IMR-90 (cell line): ENCODE data around the gene DUS2. TPM values are rescaled to one million over a fixed set of nuclear protein-coding genes. Genes with fewer than 3 reads are reported as not detected.

ENCODE experiments used
- ATAC-seq: fragments of 200-7000 bp; cut with Tn5 transposase; 2 replicates; pipeline ENCODE4 v1.9.1; 2020; ENCODE audit warnings: low read depth, mild to moderate bottlenecking, moderate library complexity
- BruUV-seq: library from RNA; stranded (reverse); fragments of 400-500 nt; replicated peaks from 2 replicates; lab custom pipeline; 2021; lab: Mats Ljungman, UMichigan
- CTCF ChIA-PET: fragments of 300-600 bp; formaldehyde crosslinking; extraction: SDS; loops from one replicate; lab custom pipeline; 2021; ENCODE audit warnings: antibody characterized with exemption; lab: Yijun Ruan, JAX
- POLR2A ChIA-PET: fragments of 300-600 bp; sonication (Branson Sonifier 250); formaldehyde crosslinking; loops from one replicate; lab custom pipeline; 2022; ENCODE audit warnings: antibody characterized with exemption; ENCODE audit not compliant: unreplicated experiment; lab: Charles Lee
- DNase-seq: peaks from one replicate; pipeline ENCODE4 v3.0.0; 2013
- H2AFZ ChIP-seq: replicated peaks from 2 replicates; pipeline ENCODE3; 2013; ENCODE audit warnings: low read length, mild to moderate bottlenecking; ENCODE audit not compliant: poor library complexity
- H2AK5ac ChIP-seq: 2 replicates; pipeline ENCODE4 v1.6.1; 2013; ENCODE audit warnings: low read depth, low read length, inconsistent platforms
- H2AK9ac ChIP-seq: replicated peaks from 2 replicates; pipeline ENCODE3; 2013; ENCODE audit warnings: mild to moderate bottlenecking, low read depth, low read length, moderate library complexity; ENCODE audit not compliant: poor library complexity
- H2BK120ac ChIP-seq: 2 replicates; pipeline ENCODE4 v1.6.1; 2013; ENCODE audit warnings: low read depth, low read length, inconsistent platforms
- H2BK15ac ChIP-seq: 3 replicates; pipeline ENCODE4 v1.6.1; 2013; ENCODE audit warnings: low read depth, low read length, inconsistent platforms
- H2BK20ac ChIP-seq: 2 replicates; pipeline ENCODE4 v1.6.1; 2013; ENCODE audit warnings: low read depth, mild to moderate bottlenecking, inconsistent platforms, low read length, moderate library complexity
- H2BK5ac ChIP-seq: 2 replicates; pipeline ENCODE4 v1.6.1; 2013; ENCODE audit warnings: mild to moderate bottlenecking, low read depth, low read length, inconsistent platforms; ENCODE audit not compliant: poor library complexity, severe bottlenecking
- H3K14ac ChIP-seq: replicated peaks from 2 replicates; pipeline ENCODE4 v1.6.1; 2013; ENCODE audit warnings: low read depth, low read length, inconsistent platforms
- H3K18ac ChIP-seq: 2 replicates; pipeline ENCODE4 v1.6.1; 2013; ENCODE audit warnings: low read depth, low read length, control low read depth
- H3K23ac ChIP-seq: 2 replicates; pipeline ENCODE4 v1.6.1; 2013; ENCODE audit warnings: low read depth, low read length, inconsistent platforms
- H3K27ac ChIP-seq: 2 replicates; pipeline ENCODE4 v1.5.1; 2013; ENCODE audit warnings: mild to moderate bottlenecking, control low read depth, low read length; ENCODE audit not compliant: insufficient read depth
- H3K27me3 ChIP-seq: 2 replicates; pipeline ENCODE4 v1.6.1; 2013; ENCODE audit warnings: low read length; ENCODE audit not compliant: control insufficient read depth, insufficient read depth
- H3K36me3 ChIP-seq: 2 replicates; pipeline ENCODE4 v1.6.1; 2013; ENCODE audit warnings: low read length, mixed read lengths; ENCODE audit not compliant: control insufficient read depth, insufficient read depth
- H3K4ac ChIP-seq: 2 replicates; pipeline ENCODE4 v1.6.1; 2013; ENCODE audit warnings: low read depth, low read length, inconsistent platforms
- H3K4me1 ChIP-seq: 2 replicates; pipeline ENCODE4 v1.6.1; 2013; ENCODE audit warnings: low read length, mixed read lengths; ENCODE audit not compliant: control insufficient read depth, insufficient read depth
- H3K4me2 ChIP-seq: 2 replicates; pipeline ENCODE4 v1.6.1; 2013; ENCODE audit warnings: low read depth, mild to moderate bottlenecking, control low read depth, low read length, moderate library complexity
- H3K4me3 ChIP-seq: 2 replicates; pipeline ENCODE4 v1.5.1; 2013; ENCODE audit warnings: low read depth, mild to moderate bottlenecking, control low read depth, low read length, moderate library complexity; ENCODE audit not compliant: insufficient read depth
- H3K56ac ChIP-seq: 2 replicates; pipeline ENCODE4 v1.6.1; 2013; ENCODE audit warnings: low read length, inconsistent platforms; ENCODE audit not compliant: insufficient read depth; ENCODE audit errors: extremely low read depth
- H3K79me1 ChIP-seq, 2 experiments: 2 replicates each; pipeline ENCODE4 v1.6.1; 2013; ENCODE audit warnings: low read length in 2 of 2, inconsistent platforms in 1 of 2, low read depth in 1 of 2
- H3K9ac ChIP-seq: 2 replicates; pipeline ENCODE4 v1.6.1; 2013; ENCODE audit warnings: low read depth, low read length, control low read depth
- H3K9me1 ChIP-seq: 2 replicates; pipeline ENCODE4 v1.6.1; 2013; ENCODE audit warnings: low read length, inconsistent platforms; ENCODE audit not compliant: insufficient read depth
- H3K9me3 ChIP-seq: 2 replicates; pipeline ENCODE4 v1.6.1; 2013; ENCODE audit warnings: low read length; ENCODE audit not compliant: control insufficient read depth, insufficient read depth
- H4K20me1 ChIP-seq: 2 replicates; pipeline ENCODE4 v1.6.1; 2013; ENCODE audit warnings: low read length, inconsistent platforms; ENCODE audit not compliant: insufficient read depth
- H4K5ac ChIP-seq: 2 replicates; pipeline ENCODE4 v1.6.1; 2013; ENCODE audit warnings: mild to moderate bottlenecking, low read depth, low read length, control low read depth
- H4K8ac ChIP-seq, 2 experiments: 2 replicates each; pipeline ENCODE4 v1.6.1; 2013; ENCODE audit warnings: low read depth in 2 of 2, low read length in 2 of 2, control low read depth in 1 of 2, inconsistent platforms in 1 of 2
- H4K91ac ChIP-seq: 2 replicates; pipeline ENCODE4 v1.6.1; 2013; ENCODE audit warnings: low read depth, low read length, inconsistent platforms; ENCODE audit not compliant: insufficient read depth
- BHLHE40 ChIP-seq: fragments of 150-350 bp; IDR thresholded peaks from 2 replicates; pipeline ENCODE4 v1.6.1; 2016; ENCODE audit warnings: mild to moderate bottlenecking, low read depth, low read length
- CEBPB ChIP-seq: IDR thresholded peaks from 2 replicates; pipeline ENCODE4 v1.6.1; 2012; ENCODE audit warnings: low read depth, low read length, improper control_type of control experiment
- CHD1 ChIP-seq: IDR thresholded peaks from 2 replicates; pipeline ENCODE4 v1.6.1; 2012; ENCODE audit warnings: low read depth, low read length, improper control_type of control experiment
- CTCF ChIP-seq: conservative IDR thresholded peaks from 2 replicates; pipeline ENCODE4 v1.5.1; 2012; ENCODE audit warnings: mild to moderate bottlenecking, low read depth, low read length, improper control_type of control experiment
- ELK1 ChIP-seq: fragments of 150-350 bp; IDR thresholded peaks from 2 replicates; pipeline ENCODE4 v1.6.1; 2016; ENCODE audit warnings: low read depth, mild to moderate bottlenecking, low read length, moderate library complexity, borderline replicate concordance
- FOS ChIP-seq: fragments of 150-350 bp; IDR thresholded peaks from 2 replicates; pipeline ENCODE4 v1.6.1; 2016; ENCODE audit warnings: low read depth, low read length
- MAFK ChIP-seq: IDR thresholded peaks from 2 replicates; pipeline ENCODE4 v1.6.1; 2012; ENCODE audit warnings: low read depth, low read length, improper control_type of control experiment
- MAZ ChIP-seq: IDR thresholded peaks from 2 replicates; pipeline ENCODE4 v1.6.1; 2012; ENCODE audit warnings: low read depth, mild to moderate bottlenecking, low read length, improper control_type of control experiment, moderate library complexity, borderline replicate concordance
- MXI1 ChIP-seq: IDR thresholded peaks from 2 replicates; pipeline ENCODE4 v1.6.1; 2012; ENCODE audit warnings: low read depth, mild to moderate bottlenecking, low read length, moderate library complexity, borderline replicate concordance
- NFE2L2 ChIP-seq: fragments of 150-350 bp; IDR thresholded peaks from 2 replicates; pipeline ENCODE4 v1.6.1; 2016; ENCODE audit warnings: low read depth, mild to moderate bottlenecking, low read length
- POLR2A ChIP-seq: IDR thresholded peaks from 2 replicates; pipeline ENCODE4 v1.6.1; 2012; ENCODE audit warnings: mild to moderate bottlenecking, low read depth, low read length
- RAD21 ChIP-seq: IDR thresholded peaks from 2 replicates; pipeline ENCODE4 v1.6.1; 2012; ENCODE audit warnings: low read length, improper control_type of control experiment
- RCOR1 ChIP-seq: IDR thresholded peaks from 2 replicates; pipeline ENCODE4 v1.6.1; 2012; ENCODE audit warnings: mild to moderate bottlenecking, low read length, improper control_type of control experiment; ENCODE audit not compliant: insufficient replicate concordance
- RFX5 ChIP-seq: IDR thresholded peaks from 2 replicates; pipeline ENCODE4 v1.8.0; 2012; ENCODE audit warnings: low read depth, mild to moderate bottlenecking, low read length, moderate library complexity
- SMC3 ChIP-seq: fragments of 150-350 bp; IDR thresholded peaks from 2 replicates; pipeline ENCODE4 v1.6.1; 2016; ENCODE audit warnings: low read depth, mild to moderate bottlenecking, antibody characterized with exemption, low read length, moderate library complexity
- USF2 ChIP-seq: fragments of 150-350 bp; IDR thresholded peaks from 2 replicates; pipeline ENCODE4 v1.6.1; 2017; ENCODE audit warnings: mild to moderate bottlenecking, antibody characterized with exemption, low read length, low read depth
- WGBS, 2 experiments: methylation state at CpG; one replicate each; pipeline versions ENCODE4 v1.1.5 to v1.1.7; 2013; ENCODE audit warnings: missing lambda C conversion rate in 2 of 2; ENCODE audit not compliant: insufficient read length in 1 of 2; ENCODE audit errors: extremely low coverage in 2 of 2; 5-methylcytosine and 5-hydroxymethylcytosine counted together
- dilution Hi-C: fragments of 300-500 bp; cut with HindIII; formaldehyde crosslinking; loops from one replicate; pipeline ENCODE4 v1.14.3; 2018; ENCODE audit warnings: low sequenced_read_pairs; ENCODE audit not compliant: unreplicated experiment
- in situ Hi-C: fragments of 300-500 bp; cut with MboI; formaldehyde crosslinking; loops from 3 replicates; pipeline ENCODE4 v1.14.3; 2019; ENCODE audit warnings: low sequenced_read_pairs, inconsistent platforms, mixed read lengths
- intact Hi-C: fragments of 100-400 bp; cut with micrococcal nuclease; formaldehyde crosslinking; loops from 2 replicates; pipeline ENCODE4 v1.10.0; 2022
- polyA plus RNA-seq, 3 experiments: library from polyadenylated mRNA; depleted of rRNA; stranded (reverse); fragments of >200 nt; gene quantifications; 2 replicates each; pipeline ENCODE4 v1.2.3, GENCODE V29; 2012; ENCODE audit warnings: low replicate concordance in 1 of 3
- total RNA-seq: library from RNA; depleted of rRNA; stranded (reverse); fragments of >200 nt; gene quantifications from 2 replicates; pipeline ENCODE4 v1.2.3, GENCODE V29; 2012

Gene DUS2
- total and polyA plus RNA-seq, 2 of the 4 experiments (the other 2 are of a cell fraction), result 15.8 to 30.5 TPM

GRCh38 chr16:68113059-68113761, 90.1 kb downstream of the DUS2 start:
- Histone ChIP-seq H4K91ac (no peak overlapping the region), H3K4me3 (no peak overlapping the region), H2BK120ac (no peak overlapping the region), H2AK5ac (no peak overlapping the region), H2AK9ac (no peak overlapping the region), H4K5ac (no peak overlapping the region), H3K27ac (no peak overlapping the region), H3K18ac (no peak overlapping the region), H3K9me1 (0 out of 2 replicates have a peak, but pooled peaks cover 5% of the 10 kb centered on the region), H3K23ac (no peak overlapping the region), H3K4me2 (no peak overlapping the region), H2BK5ac (no peak overlapping the region), H3K4me1 (no peaks in the 10 kb centered on the region), H4K20me1 (peaks cover 17% of the 10 kb centered on the region), H4K8ac (no peak overlapping the region), H3K79me1 (peaks cover 22 to 59% of the 10 kb centered on the region in 2 experiments), H2AFZ (no peak overlapping the region), H3K4ac (no peak overlapping the region), H3K56ac (no peak overlapping the region), H3K9ac (no peak overlapping the region), H2BK20ac (no peak overlapping the region), H3K9me3 (peaks cover 4% of the 10 kb centered on the region; the same call in 1 of the 2 replicates), H2BK15ac (no peak overlapping the region), H3K36me3 (no peaks in the 10 kb centered on the region), H3K27me3 (no peaks in the 10 kb centered on the region), H3K14ac (no peak overlapping the region)
- intact Hi-C loops, result no loop called here
- no peak for TF ChIP-seq MXI1
- TF ChIP-seq SMC3, result no peak
- TF ChIP-seq RAD21, result no peak
- TF ChIP-seq CEBPB, result no peak
- no peak for TF ChIP-seq CTCF
- no peak for TF ChIP-seq RCOR1
- TF ChIP-seq USF2, result no peak
- no peak for TF ChIP-seq RFX5
- no peak for TF ChIP-seq ELK1
- no peak for TF ChIP-seq NFE2L2
- no peak for TF ChIP-seq CHD1
- no peak for TF ChIP-seq BHLHE40
- no peak for TF ChIP-seq MAZ
- no peak for TF ChIP-seq FOS
- no peak for TF ChIP-seq POLR2A
- no peak for TF ChIP-seq MAFK
- no TSS peak for BruUV-seq
- DNase-seq, result no peak
- ChIA-PET POLR2A (no interaction called here), CTCF (interaction anchor here (0.7 kb wide), 1 partner anchor 24 kb away, joined by 3 read pairs; no protein-coding TSS in a partner anchor)
- no peak for ATAC-seq
- no CpG with 5 or more reads among the region's 5 CpGs for WGBS, 2 experiments
- dilution Hi-C loops, result no loop called here
- in situ Hi-C loops, result no loop called here
